Endothelial cell (in vitro differentiated cells): ENCODE data around the gene SAMD8. TPM values are rescaled to one million over a fixed set of nuclear protein-coding genes. Genes with fewer than 3 reads are reported as not detected.

Experiments used
- DNase-seq: peaks from one replicate; pipeline ENCODE4 v3.0.0; 2021; ENCODE audit warnings: low spot score
- H3K27ac Mint-ChIP-seq: one replicate; pipeline ENCODE4 v1.8.0; 2021; ENCODE audit warnings: mixed read lengths, inconsistent platforms; ENCODE audit not compliant: unreplicated experiment
- H3K27me3 Mint-ChIP-seq: one replicate; pipeline ENCODE4 v1.8.0; 2021; ENCODE audit warnings: mild to moderate bottlenecking, moderate library complexity, mixed read lengths, inconsistent platforms; ENCODE audit not compliant: unreplicated experiment
- H3K36me3 Mint-ChIP-seq: one replicate; pipeline ENCODE4 v1.8.0; 2021; ENCODE audit warnings: mild to moderate bottlenecking, low read depth, mixed read lengths, inconsistent platforms; ENCODE audit not compliant: unreplicated experiment
- H3K4me1 Mint-ChIP-seq: one replicate; pipeline ENCODE4 v1.8.0; 2021; ENCODE audit warnings: mild to moderate bottlenecking, mixed read lengths, inconsistent platforms; ENCODE audit not compliant: unreplicated experiment
- H3K4me3 Mint-ChIP-seq: one replicate; pipeline ENCODE4 v1.8.0; 2021; ENCODE audit warnings: mild to moderate bottlenecking, mixed read lengths, inconsistent platforms; ENCODE audit not compliant: unreplicated experiment
- H3K9me3 Mint-ChIP-seq: one replicate; pipeline ENCODE4 v1.8.0; 2021; ENCODE audit warnings: mixed read lengths, inconsistent platforms; ENCODE audit not compliant: unreplicated experiment
- CTCF ChIP-seq: fragments of 200-600 bp; sonication (generic); IDR thresholded peaks from one replicate; pipeline ENCODE4 v1.5.0; 2021; ENCODE audit warnings: antibody characterized with exemption; ENCODE audit not compliant: unreplicated experiment
- total RNA-seq: library from RNA; stranded (reverse); fragmentation: NEBNext Ultra II Directional; extraction: Animal tissue kit (Norgen Biotek cat#: 25700); gene quantifications from one replicate; pipeline ENCODE4 v1.2.1, GENCODE V29; 2021; ENCODE audit not compliant: unreplicated experiment

SAMD8 gene
- total RNA-seq, 1 donor from 2014 or later, result 29.0 TPM

- no peak overlapping the region for H3K4me3 Mint-ChIP-seq
- TF ChIP-seq CTCF, result no peak
- no peak for DNase-seq
- no peaks in the 10 kb centered on the region for H3K9me3 Mint-ChIP-seq
- H3K4me1 Mint-ChIP-seq, result peaks cover 22% of the 10 kb centered on the region
- peaks cover 14% of the 10 kb centered on the region for H3K27me3 Mint-ChIP-seq
- H3K27ac Mint-ChIP-seq, result no peak overlapping the region
- H3K36me3 Mint-ChIP-seq, result no peaks in the 10 kb centered on the region
Measured at GRCh38 chr10:75084834-75085384, 26.5 kb upstream of the SAMD8 start.

- H3K4me1 Mint-ChIP-seq, result peaks cover 17% of the 10 kb centered on the region
- peaks cover 10% of the 10 kb centered on the region for H3K27me3 Mint-ChIP-seq
- H3K36me3 Mint-ChIP-seq, result no peaks in the 10 kb centered on the region
- H3K9me3 Mint-ChIP-seq, result no peaks in the 10 kb centered on the region
- no peak for TF ChIP-seq CTCF
- no peak overlapping the region for H3K4me3 Mint-ChIP-seq
- H3K27ac Mint-ChIP-seq, result no peak overlapping the region
- no peak for DNase-seq
Measured at GRCh38 chr10:75086278-75086934, 25.1 kb upstream of the SAMD8 start.

- Mint-ChIP-seq H3K4me3 (no peak overlapping the region), H3K36me3 (no peaks in the 10 kb centered on the region), H3K4me1 (peaks cover 17% of the 10 kb centered on the region), H3K27me3 (peaks cover 10% of the 10 kb centered on the region), H3K9me3 (no peaks in the 10 kb centered on the region), H3K27ac (no peak overlapping the region)
- TF ChIP-seq CTCF, result no peak
- DNase-seq, result no peak
Measured at GRCh38 chr10:75088640-75089039, 22.8 kb upstream of the SAMD8 start.

GRCh38 chr10:75089634-75090033 is 21.8 kb upstream of the SAMD8 start:
- Mint-ChIP-seq H3K9me3 (no peaks in the 10 kb centered on the region), H3K4me1 (peaks cover 13% of the 10 kb centered on the region), H3K36me3 (peaks cover 3% of the 10 kb centered on the region), H3K27me3 (peaks cover 13% of the 10 kb centered on the region), H3K27ac (no peak overlapping the region), H3K4me3 (no peak overlapping the region)
- no peak for TF ChIP-seq CTCF
- no peak for DNase-seq

- Mint-ChIP-seq H3K4me3 (no peak overlapping the region), H3K9me3 (no peaks in the 10 kb centered on the region), H3K4me1 (peaks cover 8% of the 10 kb centered on the region), H3K27ac (no peak overlapping the region), H3K36me3 (peaks cover 3% of the 10 kb centered on the region), H3K27me3 (peaks cover 15% of the 10 kb centered on the region)
- no peak for TF ChIP-seq CTCF
- DNase-seq, result no peak
Measured at GRCh38 chr10:75091146-75091545, 20.3 kb upstream of the SAMD8 start.
